Stimulated activated CD8-positive, alpha-beta memory T cell treated with anti-CD3 and anti-CD28 coated beads, Interleukin-15, amount 100 ng/mL, for 24 hours (primary cell): ENCODE measurements around the gene RSBN1.
"Not testable (repeated sequence)": the region's sequence is repeated elsewhere in the genome, so short reads cannot be mapped to it uniquely, and the experiment has no call there.

ENCODE experiments used
- DNase-seq: peaks from one replicate; pipeline ENCODE4 v3.0.0-alpha.2; 2020; ENCODE audit warnings: low read depth

The RSBN1 gene

DNA sequence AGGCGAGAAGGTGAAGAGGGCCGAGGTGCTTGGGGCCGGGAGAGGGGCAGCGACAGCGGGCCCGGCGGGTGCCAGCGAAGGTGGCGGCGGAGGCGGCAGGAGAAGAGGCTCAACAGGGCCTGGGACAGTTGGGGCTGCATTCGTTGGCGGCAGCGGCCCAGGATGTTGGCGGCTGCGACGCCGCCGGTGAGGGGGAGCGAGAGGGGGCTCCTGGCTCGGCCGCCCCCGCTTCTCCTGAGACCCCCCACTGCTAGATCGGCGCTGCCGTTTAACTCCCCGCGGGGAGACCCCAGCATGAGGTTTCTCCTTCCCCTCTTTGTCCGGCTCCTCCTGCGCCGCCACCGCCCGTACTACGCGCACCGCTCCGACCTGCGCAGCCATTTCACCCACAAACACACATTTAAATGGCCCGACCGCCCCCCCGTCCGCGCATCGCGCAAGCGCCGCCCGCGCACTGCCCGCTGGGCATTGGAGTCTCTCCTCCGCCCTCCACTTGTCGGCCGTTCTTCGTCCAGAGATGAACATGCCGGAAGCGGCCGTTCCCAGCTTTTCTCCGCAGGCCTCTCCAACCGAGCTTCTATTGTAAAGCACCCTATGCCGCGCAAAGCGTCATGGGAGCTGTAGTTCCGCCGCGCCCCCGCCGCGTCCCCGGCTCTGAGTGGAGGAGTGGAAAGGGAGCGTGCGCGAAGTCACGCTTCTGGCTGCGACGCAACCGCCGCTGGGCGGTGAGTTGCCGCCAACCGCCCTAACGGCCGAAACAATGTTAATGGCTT is at the start of gene RSBN1:
RSBN1 (minus strand) TSS at position 589 of the 773 bp plus-strand sequence; CDS start at position 525, 64 bp downstream.
- peak; percentile 88 for DNase-seq

DNA sequence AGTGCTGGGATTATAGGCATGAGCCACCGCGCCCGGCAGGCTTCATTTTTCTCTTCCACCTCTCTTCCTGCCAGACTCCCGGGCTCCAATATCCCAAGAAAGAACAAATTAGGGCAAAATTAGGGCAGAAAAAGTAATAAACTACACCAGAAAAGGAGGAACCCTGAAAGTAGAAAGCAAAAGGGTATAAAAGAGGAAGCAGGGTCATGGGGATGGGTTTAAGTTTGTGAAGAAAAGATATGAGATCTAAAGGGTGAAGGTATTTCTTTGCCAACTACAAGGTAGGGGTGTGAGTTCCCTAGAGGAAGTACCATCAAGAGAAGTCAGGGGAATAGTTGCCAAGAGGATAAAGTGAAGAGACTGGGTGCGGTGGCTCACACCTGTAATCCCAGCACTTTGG is 49.4 kb upstream of the RSBN1 start:
- DNase-seq, result no peak

DNA sequence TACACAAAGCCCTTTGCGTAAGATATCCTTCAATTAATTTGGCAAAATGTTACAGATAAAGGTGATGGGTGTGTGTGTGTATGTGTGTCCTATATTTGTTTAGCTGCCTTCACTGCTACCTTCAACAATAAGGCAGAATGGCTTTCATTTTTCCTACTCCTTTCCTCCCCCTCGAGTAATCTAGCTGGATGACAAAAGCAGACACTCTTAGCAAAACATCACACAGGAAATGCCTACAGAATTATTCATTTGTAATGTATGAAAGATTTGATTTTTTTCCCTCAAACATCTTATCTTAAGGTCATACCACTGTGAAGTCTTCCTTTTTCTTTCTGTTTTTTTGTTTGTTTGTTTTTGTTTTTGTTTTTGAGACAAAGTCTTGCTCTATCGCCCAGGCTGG is 48.6 kb upstream of the RSBN1 start:
- DNase-seq, result no peak

DNA sequence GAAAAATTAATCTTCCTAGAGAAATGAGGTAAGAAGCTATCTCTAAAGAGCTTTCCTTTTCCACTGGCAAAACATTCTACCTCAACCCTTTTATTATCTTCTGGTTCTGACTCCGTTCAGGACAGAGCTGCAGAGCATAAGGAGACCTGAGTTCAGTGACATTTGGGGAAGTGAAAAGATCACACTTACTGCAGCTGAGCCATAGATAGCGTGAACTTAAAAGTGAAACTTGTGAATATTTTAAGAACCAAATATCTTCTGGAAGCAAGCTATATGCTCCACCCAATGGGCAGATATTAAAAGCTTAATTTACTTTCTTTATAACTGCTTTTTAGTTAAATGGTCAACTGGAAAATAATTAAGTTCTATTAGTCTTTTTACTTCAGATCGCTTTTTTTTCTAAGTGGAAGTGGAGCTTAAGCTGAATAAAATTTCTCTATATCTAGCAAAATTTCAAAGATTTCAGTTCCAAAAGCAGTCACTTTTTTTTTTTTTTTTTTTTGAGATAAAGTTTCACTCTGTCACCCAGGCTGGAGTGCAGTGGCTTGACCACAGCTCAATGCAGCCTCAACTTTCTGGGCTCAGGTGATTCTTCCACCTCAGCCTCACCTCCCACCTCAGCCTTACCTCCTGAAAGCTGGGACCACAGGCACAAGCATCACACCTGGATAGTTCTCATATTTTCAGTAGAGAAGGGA is 47.4 kb upstream of the RSBN1 start:
- DNase-seq, result no peak

DNA sequence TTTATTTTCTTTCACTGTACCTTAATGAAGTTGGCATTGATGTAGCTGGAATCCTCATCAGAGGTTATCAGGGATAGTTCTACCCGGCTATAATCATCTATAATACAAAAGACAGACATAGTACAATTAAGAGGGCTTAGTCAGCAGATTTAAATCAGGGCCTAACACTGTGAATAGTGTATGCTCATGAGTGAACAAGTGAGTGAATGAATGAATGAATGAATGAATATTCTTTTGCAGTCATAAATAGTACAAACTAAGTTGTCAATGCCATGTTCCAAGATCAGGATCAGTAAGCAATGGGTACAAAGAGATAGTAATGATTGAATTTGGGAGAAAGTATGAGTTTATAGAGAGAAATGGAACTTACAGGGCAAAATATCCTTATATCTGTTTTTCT is 46.7 kb upstream of the RSBN1 start:
- DNase-seq, result no peak

DNA sequence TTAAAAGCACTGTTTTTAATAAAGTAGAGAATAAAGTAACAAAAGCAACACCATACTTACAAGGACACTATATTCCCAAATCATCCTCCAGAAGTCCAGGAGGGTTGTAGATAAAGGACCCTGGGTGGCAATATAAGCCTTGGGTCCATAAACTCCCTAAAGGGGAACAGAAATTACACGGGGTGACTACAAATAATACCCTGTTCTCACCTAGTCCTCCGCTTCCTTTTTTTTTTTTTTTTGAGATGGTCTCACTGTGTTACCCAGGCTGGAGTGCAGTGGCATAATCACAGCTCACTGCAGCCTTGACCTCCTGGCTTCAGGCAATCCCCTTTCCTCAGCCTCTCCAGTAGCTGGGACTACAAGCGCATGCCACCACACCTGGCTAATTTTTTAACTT is 46.1 kb upstream of the RSBN1 start:
- no peak for DNase-seq

DNA sequence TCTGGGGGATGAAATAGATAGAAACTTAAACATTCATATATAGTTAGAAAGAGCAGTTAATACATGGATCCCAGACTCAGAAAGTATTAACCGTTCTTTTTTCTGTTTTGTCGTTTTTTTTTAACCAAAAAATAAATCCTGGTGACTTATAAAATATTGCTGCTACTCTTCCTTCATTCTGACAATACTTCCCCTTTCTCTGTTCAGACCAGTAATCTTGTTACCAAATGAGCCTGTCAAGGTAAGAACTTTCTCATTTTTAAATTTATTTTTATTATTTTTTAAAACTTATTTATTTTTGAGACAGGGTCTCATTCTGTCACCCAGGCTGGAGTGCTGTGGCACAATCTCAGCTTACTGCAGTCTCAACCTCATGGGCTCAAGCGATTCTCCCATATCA is 45.5 kb upstream of the RSBN1 start:
- DNase-seq, result no peak

DNA sequence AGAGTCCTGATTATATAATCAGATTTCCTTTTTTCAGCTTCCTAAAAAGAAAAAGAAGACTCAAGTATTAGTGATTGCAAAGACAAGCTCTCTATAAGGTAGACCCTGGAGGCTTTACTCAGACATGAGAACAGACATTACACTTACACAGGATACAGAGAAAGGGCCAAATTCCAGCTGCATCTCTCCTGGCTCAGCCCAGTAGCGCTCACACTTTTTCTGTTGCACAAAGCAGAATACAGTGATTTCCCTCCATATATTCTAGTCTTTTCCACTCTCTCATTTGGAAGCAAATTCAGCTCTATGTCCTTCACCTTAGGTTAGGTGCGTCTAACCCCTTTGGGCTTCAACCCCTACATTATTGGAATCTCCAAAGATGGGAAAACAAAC is 44.1 kb upstream of the RSBN1 start:
- no peak for DNase-seq

DNA sequence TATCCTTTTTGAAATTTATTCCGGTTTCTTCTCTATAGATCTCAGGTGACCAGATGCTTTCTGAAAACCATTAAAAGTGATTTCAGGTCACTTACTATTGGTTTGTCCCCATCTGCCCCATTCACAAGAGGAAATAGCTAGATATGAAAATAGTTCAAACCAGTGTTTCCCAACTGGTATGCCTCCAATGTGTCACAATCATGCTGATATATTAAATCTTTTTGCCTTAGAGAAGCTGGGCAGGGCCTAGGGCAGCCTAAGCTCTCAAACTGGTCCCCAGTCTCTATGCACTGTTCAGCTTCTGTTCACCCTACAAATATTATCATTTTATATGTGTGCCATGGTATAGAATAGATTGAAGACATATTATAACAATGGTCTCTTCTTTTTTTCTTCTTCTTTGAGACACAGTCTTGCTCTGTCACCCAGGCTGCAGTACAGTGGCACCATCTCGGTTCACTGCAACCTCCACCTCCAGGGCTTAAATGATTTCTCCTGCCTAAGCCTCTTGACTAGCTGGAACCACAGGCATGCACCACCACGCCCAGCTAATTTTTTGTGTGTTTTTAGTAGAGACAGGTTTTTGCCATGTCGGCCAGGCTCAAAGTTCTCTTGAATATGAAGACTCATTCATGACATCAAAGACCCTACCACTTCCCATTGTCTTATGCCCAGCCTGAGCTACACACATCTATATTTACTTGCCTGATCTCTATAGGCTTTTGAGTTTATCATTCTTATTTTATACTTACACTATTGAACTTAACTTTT is 43.5 kb upstream of the RSBN1 start:
- no peak for DNase-seq

DNA sequence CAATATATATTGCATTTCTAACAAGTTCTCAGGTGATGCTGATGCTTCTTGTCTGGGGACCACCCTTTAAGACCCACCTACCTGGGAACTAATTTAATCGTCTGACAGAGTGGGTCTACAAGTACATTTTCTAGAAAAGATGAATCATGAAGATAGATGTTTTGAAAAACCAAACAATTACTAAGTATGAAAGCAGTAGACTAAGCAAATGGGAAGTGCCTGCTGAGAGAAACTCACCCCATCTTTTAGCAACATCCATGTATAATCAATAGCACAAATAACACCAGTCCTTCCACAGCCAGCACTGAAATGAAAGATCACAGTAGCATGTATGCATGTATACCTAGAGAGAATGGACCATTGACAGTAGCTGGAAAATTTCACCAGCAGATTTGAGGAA is 42.0 kb upstream of the RSBN1 start:
- DNase-seq, result no peak

DNA sequence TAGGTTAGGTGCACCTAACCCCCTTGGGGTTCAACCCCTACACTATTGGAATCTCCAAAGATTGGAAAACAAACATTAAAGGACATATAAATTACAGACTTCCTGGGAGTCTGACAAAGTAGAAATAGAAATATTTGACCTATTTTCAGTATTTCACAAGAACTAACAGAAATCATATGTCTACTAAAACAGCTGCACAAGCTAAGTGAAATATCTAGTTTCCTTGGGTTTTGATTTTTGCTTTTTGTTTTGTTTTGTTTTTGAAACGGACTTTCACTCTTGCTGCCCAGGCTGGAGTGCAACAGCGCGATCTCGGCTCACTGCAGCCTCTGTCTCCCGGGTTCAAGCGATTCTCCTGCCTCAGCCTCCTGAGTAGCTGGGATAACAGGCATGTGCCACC is 40.4 kb upstream of the RSBN1 start:
- not testable (repeated sequence) for DNase-seq

DNA sequence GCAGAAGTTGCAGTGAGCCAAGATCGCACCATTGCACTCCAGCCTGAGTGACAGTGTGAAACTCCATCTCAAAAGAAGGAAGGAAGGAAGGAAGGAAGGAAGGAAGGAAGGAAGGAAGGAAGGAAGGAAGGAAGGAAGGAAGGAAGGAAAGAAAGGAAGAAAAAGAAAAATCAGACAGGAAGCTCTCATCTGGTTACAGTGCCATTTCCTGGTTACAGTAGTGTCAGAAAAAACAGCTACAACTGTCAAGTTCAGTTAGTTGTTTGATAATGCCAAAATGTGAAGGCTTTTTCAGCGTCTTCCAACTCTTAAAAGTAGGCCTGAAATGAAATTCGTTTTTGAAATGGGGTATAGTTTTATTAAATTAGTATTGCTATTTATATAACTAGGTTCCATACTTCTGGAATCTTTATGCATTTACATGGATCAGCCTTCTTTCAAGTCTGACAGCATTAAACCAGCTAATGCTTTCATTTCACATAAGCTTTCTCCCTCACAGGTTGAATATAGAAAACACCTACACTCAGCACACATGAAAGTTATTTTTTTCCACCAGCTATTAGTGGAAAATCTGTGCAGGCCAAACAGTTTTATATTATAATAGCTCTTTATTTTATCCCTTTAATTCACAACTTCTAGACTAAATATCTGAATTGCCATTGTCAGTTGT is 38.0 kb upstream of the RSBN1 start:
- no peak for DNase-seq

DNA sequence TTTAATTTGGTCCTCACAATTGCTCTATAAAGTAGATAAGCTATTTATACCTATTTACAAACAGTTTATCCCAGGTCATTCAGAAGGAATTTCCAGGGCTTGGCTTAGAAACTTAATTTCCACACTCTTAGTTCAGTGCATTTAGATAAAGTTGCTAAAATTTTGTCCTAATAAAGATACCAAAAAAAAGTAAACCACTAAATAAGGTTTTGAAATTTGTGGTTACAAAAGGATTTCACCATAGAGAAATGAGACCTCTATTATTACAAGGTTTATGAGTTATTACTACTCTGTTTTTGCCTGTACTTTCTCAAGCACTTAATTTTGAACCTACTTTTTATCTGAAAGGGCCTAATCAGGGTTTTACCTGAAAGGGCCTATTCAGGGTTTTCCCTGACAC is 36.8 kb upstream of the RSBN1 start:
- DNase-seq, result no peak

DNA sequence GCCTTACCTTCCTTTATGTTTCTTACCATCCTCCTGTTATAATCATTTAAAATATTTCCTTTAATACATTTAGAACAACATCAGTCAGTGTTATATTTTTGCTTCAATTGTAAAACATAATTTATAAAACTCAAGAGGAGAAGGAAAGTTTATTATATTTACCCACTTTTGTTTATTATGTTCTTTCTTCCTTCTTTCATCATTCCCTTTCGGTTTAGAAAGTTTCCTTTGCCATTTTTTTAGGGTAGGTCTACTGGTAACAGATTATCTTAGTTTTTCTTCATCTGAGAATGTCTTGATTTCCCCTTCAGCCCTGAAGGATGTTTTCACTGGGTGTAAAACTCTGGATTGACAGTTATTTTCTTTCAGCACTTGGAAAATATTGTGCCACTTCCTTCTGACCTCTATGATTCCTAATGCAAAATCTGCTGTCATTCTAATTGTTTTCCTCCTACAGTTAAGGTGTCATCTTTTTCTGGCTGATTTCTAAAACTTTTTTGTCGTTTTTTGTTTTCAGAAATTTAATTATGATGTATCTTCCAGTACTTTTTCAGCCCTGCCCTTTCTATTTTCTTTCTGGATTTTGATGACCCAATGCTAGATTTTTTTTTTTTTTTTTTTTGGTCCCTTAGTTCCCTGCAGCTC is 34.2 kb upstream of the RSBN1 start:
- no peak for DNase-seq

DNA sequence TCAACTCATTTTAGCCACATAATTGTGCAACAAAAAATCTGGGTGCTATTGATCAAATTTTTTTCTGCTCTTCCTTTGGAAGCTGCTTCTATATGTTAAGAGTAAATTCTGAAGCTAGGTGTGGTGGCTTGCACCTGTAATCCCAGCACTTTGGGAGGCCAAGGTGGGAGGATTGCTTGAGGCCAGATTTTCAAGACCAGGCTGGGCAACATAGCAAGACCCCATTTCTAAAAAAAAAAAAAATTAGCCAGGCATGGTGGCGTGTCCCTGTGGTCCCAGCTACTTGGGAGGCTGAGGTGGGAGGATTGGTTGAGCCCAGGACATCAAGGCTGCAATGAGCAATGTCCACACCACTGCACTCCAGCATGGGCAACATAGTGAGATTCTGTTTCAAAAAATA is 24.3 kb upstream of the RSBN1 start:
- DNase-seq, result no peak

DNA sequence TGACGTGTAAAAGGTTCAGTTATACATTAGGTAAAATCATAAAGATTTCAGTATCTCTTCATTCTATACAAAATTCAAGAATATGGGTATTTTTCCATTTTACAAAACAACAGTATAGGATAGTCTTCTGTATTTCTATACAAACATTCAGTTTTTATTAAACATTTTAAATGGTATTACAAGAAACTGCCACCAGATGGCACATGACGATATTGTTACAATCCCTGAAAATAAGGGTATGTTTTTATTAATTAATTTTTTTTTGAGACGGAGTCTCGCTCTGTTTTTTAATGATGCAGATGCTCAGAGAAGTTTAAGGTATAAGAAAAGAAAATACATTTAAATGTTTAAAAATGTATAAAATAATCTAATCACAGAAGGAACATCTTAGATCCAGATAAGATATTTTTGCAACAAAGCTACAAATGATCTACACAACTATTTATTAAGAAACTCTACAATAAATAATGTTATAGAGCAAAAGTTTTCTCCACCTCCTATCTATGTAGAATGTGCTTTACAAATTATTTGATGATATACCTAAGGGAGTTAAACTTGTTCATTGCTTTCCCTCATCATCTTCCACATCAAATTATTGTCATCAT is 23.5 kb upstream of the RSBN1 start:
- no peak for DNase-seq

DNA sequence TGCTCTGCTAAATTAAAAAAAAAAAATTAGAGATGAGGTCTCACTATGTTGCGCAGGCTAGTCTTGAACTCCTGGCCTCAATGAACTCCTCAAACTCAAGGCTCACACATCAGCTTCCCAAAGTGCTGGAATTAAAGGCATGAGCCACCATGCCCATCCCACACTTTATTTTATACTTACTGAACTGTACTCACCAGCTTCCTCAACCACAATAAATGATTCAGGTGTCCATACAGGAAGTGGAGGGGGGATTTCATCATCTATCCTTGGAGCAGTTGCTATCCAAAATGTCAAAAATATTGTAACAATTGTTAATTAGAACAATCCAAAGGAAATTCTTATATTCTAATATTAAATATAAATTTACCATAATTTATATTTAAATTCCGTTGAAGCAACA is 22.4 kb upstream of the RSBN1 start:
- DNase-seq, result no peak

DNA sequence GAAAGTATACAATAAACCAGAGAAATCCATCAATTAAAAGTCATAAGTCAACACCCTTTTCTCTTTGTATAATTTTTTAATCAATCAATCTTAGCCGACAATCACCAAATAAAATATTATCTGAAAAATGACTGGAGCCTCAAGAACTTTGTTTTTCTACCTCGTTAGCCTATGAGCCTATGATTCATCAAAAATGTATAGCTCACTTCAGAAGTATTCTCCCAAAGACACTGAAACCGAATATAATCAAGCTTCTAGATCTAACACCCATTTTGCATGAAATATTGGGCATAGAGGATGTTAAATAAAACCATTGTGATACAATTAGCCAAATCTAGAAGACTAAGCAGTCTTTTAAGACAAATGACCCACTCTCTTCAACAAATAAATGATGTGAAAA is 17.8 kb upstream of the RSBN1 start:
- no peak for DNase-seq

DNA sequence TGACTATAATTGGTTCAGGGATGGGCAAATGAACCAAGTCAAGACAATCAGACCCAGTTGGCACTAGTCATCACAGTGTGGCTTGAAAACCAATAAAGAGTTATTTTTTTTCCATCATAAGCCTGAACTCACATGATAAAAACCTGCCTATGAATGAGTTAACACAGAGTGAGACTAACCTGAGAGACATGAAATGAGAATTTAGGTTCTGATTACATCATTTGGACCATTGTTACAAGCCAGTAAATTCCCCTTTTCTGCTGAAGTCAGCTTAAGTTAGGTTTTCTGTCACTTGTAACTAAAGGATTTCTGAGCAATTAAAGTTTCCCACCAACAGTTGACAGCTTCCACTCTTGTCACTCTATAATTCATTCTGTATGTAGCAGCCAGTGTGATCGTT is 9.6 kb upstream of the RSBN1 start:
- no peak for DNase-seq

DNA sequence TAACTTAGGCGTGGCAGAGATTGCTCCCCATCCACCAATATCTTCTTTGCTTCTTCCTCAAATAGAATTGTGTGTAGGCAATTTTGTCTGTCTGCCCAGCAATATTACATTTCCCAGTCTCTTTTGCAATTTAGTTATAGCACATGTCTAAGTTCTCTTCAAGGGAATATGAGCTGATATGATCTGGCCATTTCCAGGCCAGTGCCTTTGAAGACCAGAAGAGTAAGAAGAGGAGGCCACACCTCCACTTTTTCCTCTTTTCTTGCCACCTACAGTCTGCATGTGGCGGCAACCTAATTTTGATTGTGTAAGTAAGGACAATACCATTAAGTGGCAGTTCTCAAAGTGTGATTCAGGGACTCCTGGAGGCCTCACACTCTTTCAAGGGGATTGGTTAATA is 6.3 kb upstream of the RSBN1 start:
- DNase-seq, result no peak

DNA sequence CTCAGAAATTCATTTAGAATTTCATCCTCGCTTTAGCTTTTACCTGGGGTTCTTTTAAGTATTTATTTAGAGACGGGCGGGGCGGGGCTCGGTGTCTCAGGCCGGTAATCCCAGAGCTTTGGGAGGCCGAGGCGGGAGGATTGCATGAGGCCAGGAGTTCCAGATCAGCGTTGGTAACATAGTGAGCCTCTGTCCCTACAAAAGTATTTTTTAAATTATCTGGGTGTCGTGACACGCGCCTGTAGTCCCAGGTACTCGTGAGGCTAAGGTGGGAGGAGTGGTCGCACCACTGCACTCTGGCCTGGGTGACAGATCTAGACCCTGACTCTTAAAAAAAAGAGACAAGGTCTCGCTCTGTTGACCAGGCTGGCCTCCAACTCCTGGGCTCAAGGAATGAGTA is 942 bp upstream of the RSBN1 start:
- no peak for DNase-seq
